ENCODE measurements around the gene GPHN. TPM values are rescaled to one million over a fixed set of nuclear protein-coding genes. Genes with fewer than 3 reads are reported as not detected.

The GPHN gene
- total and polyA plus RNA-seq, 2 of the 8 experiments (the other 6 are each of a cell fraction or from before 2014, with no cell fraction given): 6.0 to 16.0 TPM

GRCh38 chr14:66511849-66512248, 3.9 kb downstream of the GPHN start (continued):
- TF ChIP-seq USF2 (IDR thresholded peaks at IDR 0.05; ENCODE audit: low read length) (no peak), YY1 (IDR thresholded peaks at IDR 0.05; ENCODE audit: low read depth, low read length) (no peak), RAD21 (IDR thresholded peaks at IDR 0.05 in 1 of 2, conservative IDR thresholded peaks at IDR 0.05 in 1 of 2; ENCODE audit: low read depth in 2 of 2, low read length in 2 of 2) (no peak), TBP (IDR thresholded peaks at IDR 0.05; ENCODE audit: low read depth, low read length) (no peak), SIRT6 (IDR thresholded peaks at IDR 0.05; ENCODE audit: low read length) (no peak)

All from H1 (cell line).